SK-N-SH (cell line): ENCODE measurements around the gene ALPK3. TPM values are rescaled to one million over a fixed set of nuclear protein-coding genes. Genes with fewer than 3 reads are reported as not detected.

Source experiments
- CTCF ChIA-PET: fragments of 300-600, 350-600 bp; formaldehyde crosslinking; extraction: SDS; loops from one replicate; lab custom pipeline; 2021; lab: Yijun Ruan, JAX
- POLR2A ChIA-PET: fragments of 350-600 bp; sonication (Branson Sonifier 250); formaldehyde crosslinking; extraction: SDS; loops from one replicate; lab custom pipeline; 2020; ENCODE audit warnings: antibody characterized with exemption, inconsistent platforms; lab: Yijun Ruan, JAX
- DNase-seq: peaks from one replicate; pipeline ENCODE4 v3.0.0; 2012
- H2AFZ ChIP-seq: fragments of 200-600 bp; sonication (generic); 2 replicates; pipeline ENCODE4 v1.8.1; 2016; ENCODE audit warnings: antibody characterized with exemption, mild to moderate bottlenecking, low read depth
- H3F3A ChIP-seq: fragments of 200-600 bp; sonication (generic); replicated peaks from 2 replicates; pipeline ENCODE3; 2016; ENCODE audit warnings: antibody characterized with exemption, mild to moderate bottlenecking; ENCODE audit not compliant: insufficient read depth
- H3K27ac ChIP-seq, 2 experiments: fragments of 200-500 bp in 1 of 2; fragments of 200-600 bp in 1 of 2; sonication (Bioruptor generic) in 1 of 2; sonication (generic), shearing (Covaris generic) in 1 of 2; 2 replicates each; pipeline versions ENCODE4 v1.5.1 to v1.6.1; 2014 to 2016; ENCODE audit warnings: low read depth in 2 of 2, inconsistent platforms in 1 of 2, low read length in 1 of 2, mild to moderate bottlenecking in 1 of 2, mixed read lengths in 1 of 2
- H3K27me3 ChIP-seq: fragments of 200-600 bp; sonication (generic), shearing (Covaris generic); 2 replicates; pipeline ENCODE4 v1.6.1; 2016; ENCODE audit warnings: mixed run types; ENCODE audit not compliant: insufficient read depth
- H3K36me3 ChIP-seq, 2 experiments: fragments of 200-500 bp in 1 of 2; fragments of 200-600 bp in 1 of 2; sonication (Bioruptor generic) in 1 of 2; sonication (generic) in 1 of 2; replicated peaks in 1 of 2; 2 replicates each; pipeline versions ENCODE3 to v1.5.1; 2014 to 2016; ENCODE audit warnings: low read length in 1 of 2, mild to moderate bottlenecking in 1 of 2; ENCODE audit not compliant: insufficient read depth in 2 of 2, control insufficient read depth in 1 of 2
- H3K4me1 ChIP-seq, 2 experiments: fragments of 200-500 bp in 1 of 2; fragments of 200-600 bp in 1 of 2; sonication (Bioruptor generic) in 1 of 2; sonication (generic), shearing (Covaris generic) in 1 of 2; 2 replicates each; pipeline versions ENCODE4 v1.5.1 to v1.6.1; 2014 to 2016; ENCODE audit warnings: low read depth in 1 of 2, low read length in 1 of 2, mixed run types in 1 of 2; ENCODE audit not compliant: insufficient read depth in 2 of 2, control insufficient read depth in 1 of 2
- H3K4me2 ChIP-seq: fragments of 200-600 bp; sonication (generic), shearing (Covaris generic); 2 replicates; pipeline ENCODE4 v1.6.1; 2017; ENCODE audit warnings: mixed run types
- H3K4me3 ChIP-seq, 2 experiments: fragments of 200-500 bp in 1 of 2; fragments of 200-600 bp in 1 of 2; sonication (Bioruptor generic) in 1 of 2; sonication (generic), shearing (Covaris generic) in 1 of 2; 2 replicates each; pipeline versions ENCODE4 v1.5.1 to v1.8.1; 2014 to 2016; ENCODE audit warnings: low read depth in 2 of 2, inconsistent platforms in 1 of 2, low read length in 1 of 2, mild to moderate bottlenecking in 1 of 2, mixed read lengths in 1 of 2, moderate library complexity in 1 of 2
- H3K79me2 ChIP-seq: fragments of 200-600 bp; sonication (generic); 2 replicates; pipeline ENCODE4 v1.8.1; 2017; ENCODE audit warnings: mild to moderate bottlenecking; ENCODE audit not compliant: insufficient read depth
- H3K9ac ChIP-seq: fragments of 200-600 bp; sonication (generic); 2 replicates; pipeline ENCODE4 v1.6.1; 2017; ENCODE audit warnings: mixed run types
- H3K9me2 ChIP-seq: fragments of 200-600 bp; sonication (generic); 2 replicates; pipeline ENCODE4 v1.6.1; 2017; ENCODE audit warnings: mixed run types
- H3K9me3 ChIP-seq: fragments of 200-600 bp; sonication (generic); 2 replicates; pipeline ENCODE4 v1.6.1; 2017; ENCODE audit warnings: mixed run types, mild to moderate bottlenecking, moderate library complexity
- H4K20me1 ChIP-seq: fragments of 200-600 bp; sonication (generic); 2 replicates; pipeline ENCODE4 v1.6.1; 2017; ENCODE audit warnings: mild to moderate bottlenecking, mixed run types; ENCODE audit not compliant: insufficient read depth
- ELF1 ChIP-seq: IDR thresholded peaks from 2 replicates; pipeline ENCODE4 v1.4.0; 2012
- EP300 ChIP-seq, 2 experiments: IDR thresholded peaks; 2 replicates each; pipeline versions ENCODE4 v1.4.0 to v1.6.1; 2012; ENCODE audit warnings: borderline replicate concordance in 1 of 2, low read depth in 1 of 2, low read length in 1 of 2
- FOSL2 ChIP-seq: IDR thresholded peaks from 2 replicates; pipeline ENCODE4 v1.4.0; 2012; ENCODE audit warnings: low read depth, mild to moderate bottlenecking, moderate library complexity, borderline replicate concordance
- FOXJ3 ChIP-seq: sonication (generic); formaldehyde crosslinking; IDR thresholded peaks from 2 replicates; pipeline ENCODE4 v1.5.1; 2020; ENCODE audit warnings: mild to moderate bottlenecking, missing genetic modification reagents
- MEF2A ChIP-seq: IDR thresholded peaks from 2 replicates; pipeline ENCODE4 v1.4.0; 2012; ENCODE audit warnings: low read depth, borderline replicate concordance
- MXI1 ChIP-seq: IDR thresholded peaks from 2 replicates; pipeline ENCODE4 v1.6.1; 2012; ENCODE audit warnings: mild to moderate bottlenecking, low read depth, low read length, improper control_type of control experiment
- NFIC ChIP-seq: IDR thresholded peaks from 2 replicates; pipeline ENCODE4 v1.4.0; 2012; ENCODE audit warnings: borderline replicate concordance
- RAD21 ChIP-seq: IDR thresholded peaks from 2 replicates; pipeline ENCODE4 v1.6.1; 2012; ENCODE audit warnings: mild to moderate bottlenecking, low read length
- RFX5 ChIP-seq: IDR thresholded peaks from 2 replicates; pipeline ENCODE4 v1.6.1; 2012; ENCODE audit warnings: mild to moderate bottlenecking, improper control_type of control experiment, low read length
- SIN3A ChIP-seq: IDR thresholded peaks from 2 replicates; pipeline ENCODE4 v1.6.1; 2012; ENCODE audit warnings: low read depth, mild to moderate bottlenecking, low read length, moderate library complexity, borderline replicate concordance
- TAF1 ChIP-seq: IDR thresholded peaks from 2 replicates; pipeline ENCODE4 v1.6.1; 2012; ENCODE audit warnings: low read depth, mild to moderate bottlenecking, low read length, moderate library complexity, borderline replicate concordance
- TCF12 ChIP-seq: IDR thresholded peaks from 2 replicates; pipeline ENCODE4 v1.4.0; 2012
- YY1 ChIP-seq: IDR thresholded peaks from 2 replicates; pipeline ENCODE4 v1.4.0; 2012; ENCODE audit warnings: low read depth, mild to moderate bottlenecking
- WGBS: methylation state at CpG from one replicate; pipeline ENCODE4 v1.1.6; 2017; ENCODE audit warnings: low lambda C conversion rate; 5-methylcytosine and 5-hydroxymethylcytosine counted together
- polyA plus RNA-seq, 3 experiments: library from polyadenylated mRNA; depleted of rRNA; stranded (reverse); fragments of >200 nt; gene quantifications; 2 replicates each; pipeline ENCODE4 v1.2.3, GENCODE V29; 2012
- TF ChIP-seq, protein P1 (sequence below): fragments of 150-350 bp; IDR thresholded peaks from 2 replicates; pipeline ENCODE4 v1.6.1; 2016; ENCODE audit warnings: mild to moderate bottlenecking, low read depth, low read length
- TF ChIP-seq, protein P2 (sequence below): IDR thresholded peaks from 2 replicates; pipeline ENCODE4 v1.4.0; 2012; ENCODE audit warnings: low read depth, borderline replicate concordance
- TF ChIP-seq, protein P3 (sequence below): IDR thresholded peaks from 2 replicates; pipeline ENCODE4; 2012
- TF ChIP-seq, protein P4 (sequence below): IDR thresholded peaks from 2 replicates; pipeline ENCODE4 v1.4.0; 2012; ENCODE audit warnings: low read depth

Gene ALPK3
- polyA plus RNA-seq, 1 of the 3 experiments (the other 2 are of a cell fraction), result 0.16 TPM

DNA sequence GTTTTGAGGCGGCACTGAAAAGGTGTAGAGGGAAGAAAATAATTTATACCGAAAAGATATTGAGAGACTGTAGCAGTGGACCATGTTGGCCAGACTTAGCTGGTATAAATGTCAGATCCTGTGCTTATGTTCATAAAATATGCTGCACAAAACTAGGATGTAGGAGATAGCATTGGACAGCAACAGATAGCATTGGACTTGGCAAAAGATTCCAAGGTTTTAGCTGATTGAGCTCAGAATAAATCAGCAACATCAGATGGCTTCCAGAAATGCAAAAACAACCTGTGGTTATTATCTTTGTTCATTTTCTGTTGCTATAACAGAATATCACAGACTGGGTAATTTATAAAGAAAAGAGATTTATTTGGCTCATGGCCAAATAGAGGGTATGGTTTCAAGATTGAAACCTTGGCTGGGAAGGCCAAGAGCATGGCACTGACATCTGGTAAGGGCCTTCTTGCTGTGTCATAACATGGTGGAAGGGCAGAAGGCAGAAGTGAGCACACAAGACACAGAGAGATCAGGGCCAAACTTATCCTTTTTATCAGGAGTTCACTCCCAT is 102.0 kb downstream of the ALPK3 start:
- H2AFZ ChIP-seq, result no peak overlapping the region
- H3K79me2 ChIP-seq, result no peaks in the 10 kb centered on the region
- H3K4me1 ChIP-seq, result peaks cover 19 to 22% of the 10 kb centered on the region in 2 experiments; a peak in 3 of 4 replicates
- no peaks in the 10 kb centered on the region for H3K9me3 ChIP-seq
- H4K20me1 ChIP-seq, result no peaks in the 10 kb centered on the region
- H3K4me2 ChIP-seq, result no peak overlapping the region
- H3K4me3 ChIP-seq, result no peak overlapping the region
- H3F3A ChIP-seq, result no peaks in the 10 kb centered on the region
- WGBS, result 95% methylated on average over 2 of the region's 2 CpGs
- CTCF ChIA-PET, result interaction anchor here (1.3 to 1.8 kb wide), 2 partner anchors 9 to 320 kb away, joined by 4 to 10 read pairs; no protein-coding TSS in a partner anchor
- H3K27me3 ChIP-seq, result no peaks in the 10 kb centered on the region
- H3K9me2 ChIP-seq, result no peaks in the 10 kb centered on the region
- DNase-seq, result no peak
- H3K36me3 ChIP-seq, result no peaks in the 10 kb centered on the region
- H3K27ac ChIP-seq, result peak overlapping the region in 1 of 2 experiments; percentile 31; a peak in 1 of 4 replicates
- H3K9ac ChIP-seq, result no peak overlapping the region
- POLR2A ChIA-PET, result interaction anchor here (0.5 kb wide), 1 partner anchor 241 kb away, joined by 3 read pairs; no protein-coding TSS in a partner anchor
- TF ChIP-seq FOSL2 (no peak), MEF2A (no peak), TAF1 (no peak), NFIC (peak; percentile 43; the same call in 1 of the 2 replicates), EP300 (IDR thresholded peaks at IDR 0.05; ENCODE audit: borderline replicate concordance in 1 of 2, low read depth in 1 of 2, low read length in 1 of 2) (no peak)
- TF ChIP-seq, protein P1, sequence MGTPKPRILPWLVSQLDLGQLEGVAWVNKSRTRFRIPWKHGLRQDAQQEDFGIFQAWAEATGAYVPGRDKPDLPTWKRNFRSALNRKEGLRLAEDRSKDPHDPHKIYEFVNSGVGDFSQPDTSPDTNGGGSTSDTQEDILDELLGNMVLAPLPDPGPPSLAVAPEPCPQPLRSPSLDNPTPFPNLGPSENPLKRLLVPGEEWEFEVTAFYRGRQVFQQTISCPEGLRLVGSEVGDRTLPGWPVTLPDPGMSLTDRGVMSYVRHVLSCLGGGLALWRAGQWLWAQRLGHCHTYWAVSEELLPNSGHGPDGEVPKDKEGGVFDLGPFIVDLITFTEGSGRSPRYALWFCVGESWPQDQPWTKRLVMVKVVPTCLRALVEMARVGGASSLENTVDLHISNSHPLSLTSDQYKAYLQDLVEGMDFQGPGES, result no peak
- TF ChIP-seq, protein P2, sequence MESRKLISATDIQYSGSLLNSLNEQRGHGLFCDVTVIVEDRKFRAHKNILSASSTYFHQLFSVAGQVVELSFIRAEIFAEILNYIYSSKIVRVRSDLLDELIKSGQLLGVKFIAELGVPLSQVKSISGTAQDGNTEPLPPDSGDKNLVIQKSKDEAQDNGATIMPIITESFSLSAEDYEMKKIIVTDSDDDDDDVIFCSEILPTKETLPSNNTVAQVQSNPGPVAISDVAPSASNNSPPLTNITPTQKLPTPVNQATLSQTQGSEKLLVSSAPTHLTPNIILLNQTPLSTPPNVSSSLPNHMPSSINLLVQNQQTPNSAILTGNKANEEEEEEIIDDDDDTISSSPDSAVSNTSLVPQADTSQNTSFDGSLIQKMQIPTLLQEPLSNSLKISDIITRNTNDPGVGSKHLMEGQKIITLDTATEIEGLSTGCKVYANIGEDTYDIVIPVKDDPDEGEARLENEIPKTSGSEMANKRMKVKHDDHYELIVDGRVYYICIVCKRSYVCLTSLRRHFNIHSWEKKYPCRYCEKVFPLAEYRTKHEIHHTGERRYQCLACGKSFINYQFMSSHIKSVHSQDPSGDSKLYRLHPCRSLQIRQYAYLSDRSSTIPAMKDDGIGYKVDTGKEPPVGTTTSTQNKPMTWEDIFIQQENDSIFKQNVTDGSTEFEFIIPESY, result no peak

DNA sequence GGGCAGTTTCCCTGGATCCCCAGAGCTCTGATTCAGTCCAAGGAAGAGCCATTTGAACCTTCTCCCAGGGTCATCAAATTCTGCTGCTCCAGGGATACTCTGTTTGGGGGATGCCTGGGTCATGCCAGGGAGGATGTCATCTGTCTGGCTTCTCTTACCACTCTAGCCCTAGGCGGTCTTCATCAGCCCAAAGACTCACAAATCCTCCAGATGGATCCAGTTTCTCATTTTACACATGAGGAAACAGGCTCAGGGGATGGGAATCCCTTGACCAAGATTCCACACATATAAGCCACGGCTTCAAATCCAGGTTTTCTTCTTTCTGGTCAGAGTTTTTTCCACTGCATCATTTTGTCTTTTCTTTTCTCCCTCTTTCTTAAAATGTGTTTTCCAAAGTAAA is 104.0 kb downstream of the ALPK3 start:
- WGBS, result 90% methylated on average over 2 of the region's 2 CpGs
- no peaks in the 10 kb centered on the region for H3K79me2 ChIP-seq
- peaks cover 5 to 6% of the 10 kb centered on the region in 2 experiments; a peak in 2 of 4 replicates for H3K4me1 ChIP-seq
- H3K4me2 ChIP-seq, result no peak overlapping the region
- H3K9ac ChIP-seq, result no peak overlapping the region
- ChIA-PET POLR2A (no interaction called here), CTCF (no interaction called here)
- H3K27ac ChIP-seq, result peak overlapping the region in 1 of 2 experiments; percentile 28; a peak in 1 of 4 replicates
- H3K9me2 ChIP-seq, result no peaks in the 10 kb centered on the region
- no peak overlapping the region for H2AFZ ChIP-seq
- H3K36me3 ChIP-seq, result no peaks in the 10 kb centered on the region
- no peaks in the 10 kb centered on the region for H3K27me3 ChIP-seq
- TF ChIP-seq ELF1, result no peak
- TF ChIP-seq MEF2A, result no peak
- TF ChIP-seq TCF12, result no peak
- TF ChIP-seq RAD21, result no peak
- TF ChIP-seq SIN3A, result no peak
- TF ChIP-seq, protein P3, sequence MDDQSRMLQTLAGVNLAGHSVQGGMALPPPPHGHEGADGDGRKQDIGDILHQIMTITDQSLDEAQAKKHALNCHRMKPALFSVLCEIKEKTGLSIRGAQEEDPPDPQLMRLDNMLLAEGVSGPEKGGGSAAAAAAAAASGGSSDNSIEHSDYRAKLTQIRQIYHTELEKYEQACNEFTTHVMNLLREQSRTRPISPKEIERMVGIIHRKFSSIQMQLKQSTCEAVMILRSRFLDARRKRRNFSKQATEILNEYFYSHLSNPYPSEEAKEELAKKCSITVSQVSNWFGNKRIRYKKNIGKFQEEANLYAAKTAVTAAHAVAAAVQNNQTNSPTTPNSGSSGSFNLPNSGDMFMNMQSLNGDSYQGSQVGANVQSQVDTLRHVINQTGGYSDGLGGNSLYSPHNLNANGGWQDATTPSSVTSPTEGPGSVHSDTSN, result no peak
- no peak for TF ChIP-seq RFX5
- TF ChIP-seq, protein P4, sequence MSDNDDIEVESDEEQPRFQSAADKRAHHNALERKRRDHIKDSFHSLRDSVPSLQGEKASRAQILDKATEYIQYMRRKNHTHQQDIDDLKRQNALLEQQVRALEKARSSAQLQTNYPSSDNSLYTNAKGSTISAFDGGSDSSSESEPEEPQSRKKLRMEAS, result no peak
- TF ChIP-seq YY1, result no peak
- no peak for TF ChIP-seq EP300 (IDR thresholded peaks at IDR 0.05; ENCODE audit: borderline replicate concordance in 1 of 2, low read depth in 1 of 2, low read length in 1 of 2)
- no peak for TF ChIP-seq MXI1
- TF ChIP-seq FOXJ3 (CRISPR knock-in tag), result no peak
- no peaks in the 10 kb centered on the region for H3F3A ChIP-seq
- DNase-seq, result no peak
- no peak overlapping the region for H3K4me3 ChIP-seq
- H4K20me1 ChIP-seq, result no peaks in the 10 kb centered on the region
- no peaks in the 10 kb centered on the region for H3K9me3 ChIP-seq
